AG09309 (cell line): ENCODE measurements around the gene MSH5.

ENCODE experiments used
- DNase-seq: peaks from one replicate; pipeline ENCODE4 v3.0.0-alpha.2; 2010; ENCODE audit warnings: low read depth
- H3K4me3 ChIP-seq: 2 replicates; pipeline ENCODE4 v1.5.1; 2011; ENCODE audit warnings: mild to moderate bottlenecking, low read depth, low read length, moderate library complexity; ENCODE audit not compliant: control insufficient read depth
- TF ChIP-seq, protein P1 (sequence below): IDR thresholded peaks from 2 replicates; pipeline ENCODE4 v1.5.1; 2011; ENCODE audit warnings: mild to moderate bottlenecking, low read depth, low read length, inconsistent platforms; ENCODE audit not compliant: insufficient read depth, control insufficient read depth; ENCODE audit errors: missing control alignments

The MSH5 gene

DNA sequence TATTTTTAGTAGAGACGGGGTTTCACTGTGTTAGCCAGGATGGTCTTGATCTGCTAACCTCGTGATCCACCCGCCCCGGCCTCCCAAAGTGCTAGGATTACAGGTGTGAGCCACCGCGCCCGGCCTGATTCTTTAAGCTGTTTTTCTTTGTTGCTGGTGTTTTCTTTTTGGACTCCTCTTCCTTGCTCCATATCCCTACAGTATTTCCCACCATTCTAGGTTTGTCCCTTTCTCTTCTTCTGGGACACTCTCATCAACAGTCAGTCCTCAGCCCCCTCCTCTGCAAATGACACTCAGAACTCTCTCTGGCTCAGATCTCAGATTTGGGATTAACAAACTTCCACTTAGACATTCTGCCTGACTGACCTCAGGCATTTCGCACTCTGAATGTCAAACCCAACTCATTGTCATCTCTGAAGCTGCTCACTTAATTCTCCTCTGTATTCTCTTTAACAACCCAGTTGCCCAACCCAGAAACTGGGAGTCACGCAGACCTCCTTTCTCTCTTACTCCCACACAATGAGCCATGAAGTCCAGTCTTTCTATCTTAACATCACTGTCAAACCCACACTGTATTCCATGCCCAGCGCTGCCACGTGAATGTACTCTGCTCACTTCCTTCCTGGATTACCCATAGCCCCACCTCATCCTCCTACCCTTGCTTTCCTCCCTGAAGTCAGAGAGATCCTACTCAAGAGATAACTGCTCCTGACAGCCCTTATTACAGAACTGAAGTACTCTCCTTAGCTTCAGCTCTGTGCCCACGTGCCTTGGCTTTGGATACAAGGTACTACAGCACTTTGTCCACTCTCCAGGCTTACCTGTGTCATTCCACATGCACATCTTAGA is 14.1 kb upstream of the MSH5 start:
- no peak overlapping the region for H3K4me3 ChIP-seq
- TF ChIP-seq, protein P1, sequence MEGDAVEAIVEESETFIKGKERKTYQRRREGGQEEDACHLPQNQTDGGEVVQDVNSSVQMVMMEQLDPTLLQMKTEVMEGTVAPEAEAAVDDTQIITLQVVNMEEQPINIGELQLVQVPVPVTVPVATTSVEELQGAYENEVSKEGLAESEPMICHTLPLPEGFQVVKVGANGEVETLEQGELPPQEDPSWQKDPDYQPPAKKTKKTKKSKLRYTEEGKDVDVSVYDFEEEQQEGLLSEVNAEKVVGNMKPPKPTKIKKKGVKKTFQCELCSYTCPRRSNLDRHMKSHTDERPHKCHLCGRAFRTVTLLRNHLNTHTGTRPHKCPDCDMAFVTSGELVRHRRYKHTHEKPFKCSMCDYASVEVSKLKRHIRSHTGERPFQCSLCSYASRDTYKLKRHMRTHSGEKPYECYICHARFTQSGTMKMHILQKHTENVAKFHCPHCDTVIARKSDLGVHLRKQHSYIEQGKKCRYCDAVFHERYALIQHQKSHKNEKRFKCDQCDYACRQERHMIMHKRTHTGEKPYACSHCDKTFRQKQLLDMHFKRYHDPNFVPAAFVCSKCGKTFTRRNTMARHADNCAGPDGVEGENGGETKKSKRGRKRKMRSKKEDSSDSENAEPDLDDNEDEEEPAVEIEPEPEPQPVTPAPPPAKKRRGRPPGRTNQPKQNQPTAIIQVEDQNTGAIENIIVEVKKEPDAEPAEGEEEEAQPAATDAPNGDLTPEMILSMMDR: no peak
- DNase-seq: no peak

DNA sequence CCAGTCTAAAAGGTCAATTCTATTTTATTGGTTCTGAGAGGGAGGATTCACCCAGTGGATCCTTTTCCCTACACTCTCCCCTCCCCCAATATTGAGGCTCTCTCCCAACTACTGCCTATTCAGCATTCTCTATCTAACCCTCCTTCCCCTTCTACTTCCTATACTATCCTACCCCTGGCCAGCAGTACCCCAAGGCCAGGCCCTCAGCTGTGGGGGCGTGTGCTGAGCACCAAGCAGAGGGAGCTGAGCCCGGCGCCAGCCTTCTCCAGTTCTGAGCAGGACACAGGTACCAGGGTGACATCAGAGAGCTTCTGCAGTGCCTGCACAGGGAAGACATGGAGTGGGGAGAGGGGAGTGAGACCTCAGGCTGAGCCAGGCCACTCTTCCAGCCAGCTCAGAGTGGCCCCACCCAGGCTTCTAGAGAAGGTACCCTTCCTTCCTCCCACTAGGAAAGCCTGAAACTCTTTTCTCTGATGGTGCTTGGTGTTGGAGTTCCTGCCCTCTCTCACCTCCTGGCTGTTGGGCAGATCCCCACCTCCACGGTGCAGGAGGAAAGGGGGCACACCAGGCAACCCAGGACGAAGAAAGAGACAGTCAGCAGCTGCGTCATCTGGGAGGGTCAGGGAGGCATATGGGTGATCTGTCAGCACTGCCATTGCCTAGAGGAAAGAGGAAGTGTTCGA is 12.6 kb upstream of the MSH5 start:
- no peak for DNase-seq
- no peak overlapping the region for H3K4me3 ChIP-seq
- TF ChIP-seq, protein P1: no peak

DNA sequence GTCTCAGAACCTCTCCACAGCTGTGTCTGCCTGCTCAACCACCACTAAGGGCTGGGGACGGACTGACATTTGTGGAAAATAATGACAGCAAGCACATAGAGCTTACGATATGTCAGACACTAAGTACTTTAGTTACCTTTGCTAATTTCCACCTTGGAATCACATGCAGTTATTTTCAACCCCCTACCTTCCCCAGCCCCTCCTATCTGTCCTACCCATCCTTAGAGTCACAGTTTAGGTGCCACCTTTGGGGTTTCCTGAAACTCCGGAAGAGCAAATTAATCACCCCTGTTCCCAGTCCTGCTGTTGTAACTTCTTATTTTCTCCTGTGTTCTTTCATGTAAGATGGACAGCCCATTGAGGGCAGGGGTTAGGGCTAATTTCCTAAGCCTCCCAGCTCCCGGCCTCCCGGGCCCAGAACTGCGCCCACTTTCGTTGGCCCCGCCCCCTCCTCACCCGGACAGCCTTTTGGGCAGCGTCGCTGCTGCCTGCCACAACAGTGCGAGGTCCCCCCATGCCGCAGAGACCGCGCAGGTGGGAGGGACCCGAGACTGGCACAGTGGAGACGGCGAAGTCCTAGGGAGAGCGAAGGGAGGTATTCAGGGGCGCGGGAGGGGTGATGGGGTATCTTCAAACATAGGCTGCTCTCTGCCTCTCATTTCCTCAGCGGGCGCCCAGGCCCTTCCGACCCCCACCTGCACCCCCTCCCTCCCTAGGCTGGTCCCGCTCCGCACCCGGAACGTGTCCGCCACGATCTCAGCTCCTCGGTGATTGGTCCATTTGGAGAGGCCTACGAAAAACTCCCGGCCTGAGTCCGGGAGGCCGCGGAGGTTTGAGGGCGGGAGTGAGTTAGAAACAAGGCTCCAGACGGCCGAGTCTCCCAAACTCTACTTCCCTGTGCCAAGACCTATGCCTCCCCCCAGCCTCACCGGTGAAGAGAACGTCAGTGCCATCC is 11.8 kb upstream of the MSH5 start:
- TF ChIP-seq, protein P1: no peak
- no peak for DNase-seq
- H3K4me3 ChIP-seq: peak overlapping the region; percentile 83

DNA sequence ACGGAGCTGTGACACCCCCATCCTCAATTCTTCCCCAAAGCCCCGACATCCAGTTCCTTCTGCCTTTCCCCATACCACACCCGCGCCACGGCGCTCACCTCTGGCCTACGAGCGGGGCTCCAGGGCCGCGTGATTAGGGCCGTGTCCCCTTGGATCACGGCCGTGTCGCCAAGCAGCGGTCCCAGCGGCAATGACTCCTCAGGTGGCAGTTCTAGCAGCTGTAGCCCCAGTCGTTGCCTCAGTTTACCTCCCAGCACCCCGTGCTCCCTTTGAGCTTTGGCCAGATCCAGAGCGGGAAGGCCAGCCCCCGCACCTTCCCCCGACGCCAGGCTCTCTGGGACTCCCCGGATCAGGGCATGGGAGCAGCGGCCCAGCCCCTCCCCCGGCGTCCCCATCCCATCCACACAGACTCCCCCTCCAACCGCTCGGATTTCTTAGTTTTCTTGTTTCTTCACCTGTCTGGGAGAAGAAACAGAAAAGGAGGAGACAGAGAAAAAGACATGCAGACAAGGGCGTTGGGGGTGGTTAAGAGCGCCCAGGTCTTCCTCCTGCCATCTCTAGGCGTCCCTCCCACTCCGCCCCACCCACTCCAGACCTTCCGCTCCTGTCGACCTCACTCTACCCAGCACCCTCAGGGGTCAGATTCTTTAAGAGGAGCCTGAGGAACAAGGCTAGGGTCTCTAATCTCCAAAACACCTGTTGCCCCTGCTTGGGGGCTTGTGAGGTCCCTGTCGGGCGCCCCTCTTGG is 10.9 kb upstream of the MSH5 start, which contains the start of gene DDAH2:
Gene DDAH2, minus strand, starts transcription at position 533 of the 748 bp plus-strand sequence. Its CDS starts 138 bp downstream, at position 395.
- DNase-seq: no peak
- peak within 1 kb of the TSS; percentile 83 for H3K4me3 ChIP-seq
- TF ChIP-seq, protein P1: peak; percentile 70

DNA sequence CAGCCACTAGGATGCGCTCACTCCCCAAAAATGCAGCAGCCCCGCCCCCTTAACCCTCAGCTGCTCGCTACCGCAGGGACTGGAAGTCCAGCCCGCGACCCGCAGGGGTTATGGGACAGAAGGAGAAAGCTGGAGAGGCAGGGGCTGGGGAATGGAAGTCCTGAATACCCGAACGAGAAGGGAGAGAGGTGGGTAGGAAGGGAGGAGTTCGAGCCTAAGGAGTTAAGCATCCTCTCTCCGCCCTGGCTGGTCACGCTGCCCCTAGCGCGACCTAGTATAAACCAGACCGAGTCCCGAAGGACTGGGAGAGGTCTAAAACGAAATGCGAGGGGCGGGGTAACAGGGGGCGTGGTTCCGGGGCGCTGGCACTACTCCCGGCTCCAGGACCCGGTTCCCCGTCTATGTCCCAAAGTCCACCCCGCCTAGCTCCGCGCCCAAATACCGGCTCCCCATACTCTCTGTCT is 10.3 kb upstream of the MSH5 start:
- H3K4me3 ChIP-seq: peak overlapping the region; percentile 83
- DNase-seq: no peak
- TF ChIP-seq, protein P1: no peak
